HG03064 (cell line): ENCODE measurements around the gene SLC5A10.
"Not testable (repeated sequence)": the region's sequence is repeated elsewhere in the genome, so short reads cannot be mapped to it uniquely, and the experiment has no call there.

Source experiments
- ATAC-seq: cut with Tn5 transposase; IDR thresholded peaks from one replicate; pipeline ENCODE4 v1.9.1; 2021; ENCODE audit warnings: low read depth; ENCODE audit not compliant: unreplicated experiment

Gene SLC5A10

DNA sequence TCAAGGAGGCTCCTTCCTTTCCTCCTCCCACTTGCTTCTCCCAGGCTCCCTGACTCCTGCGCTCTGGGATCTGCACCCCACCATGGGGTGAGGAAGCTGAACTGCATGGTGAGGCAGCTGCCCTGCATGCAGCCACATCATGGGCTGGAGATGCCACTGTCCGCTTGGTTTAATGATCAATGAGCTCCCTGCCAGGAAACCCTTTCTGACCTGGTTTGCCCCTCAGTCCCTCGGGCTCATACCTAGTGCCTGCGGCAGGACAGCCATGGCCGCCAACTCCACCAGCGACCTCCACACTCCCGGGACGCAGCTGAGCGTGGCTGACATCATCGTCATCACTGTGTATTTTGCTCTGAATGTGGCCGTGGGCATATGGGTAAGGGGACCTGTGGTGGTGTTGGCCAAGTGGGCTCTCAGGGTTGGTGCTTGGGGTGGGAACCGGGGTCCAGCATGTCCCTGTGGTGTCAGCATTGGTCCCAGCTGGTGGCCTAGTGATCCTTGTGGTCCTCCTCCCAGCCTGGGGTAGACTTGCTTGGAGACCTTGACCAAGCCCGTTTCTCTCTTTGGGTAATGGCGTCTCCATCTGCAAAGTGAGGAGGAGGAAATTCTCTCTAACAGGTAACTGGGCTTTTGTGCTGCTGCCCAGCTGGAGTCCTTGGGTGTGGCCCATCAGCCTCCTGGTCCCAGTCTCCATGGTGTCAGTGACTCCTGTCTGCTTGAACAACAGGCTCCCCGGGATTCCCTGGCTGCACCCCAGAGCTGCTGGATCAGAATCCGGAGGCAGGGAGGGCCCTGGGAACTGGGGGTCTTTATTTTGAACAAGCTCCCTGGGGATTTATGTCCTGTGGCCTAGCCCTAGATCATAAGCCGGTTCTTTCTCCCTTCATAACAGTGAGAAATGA is at the start of gene SLC5A10:
Gene SLC5A10, plus strand, starts transcription at position 225 of the 902 bp plus-strand sequence. Its CDS starts 41 bp downstream, at position 266.
- no peak for ATAC-seq

DNA sequence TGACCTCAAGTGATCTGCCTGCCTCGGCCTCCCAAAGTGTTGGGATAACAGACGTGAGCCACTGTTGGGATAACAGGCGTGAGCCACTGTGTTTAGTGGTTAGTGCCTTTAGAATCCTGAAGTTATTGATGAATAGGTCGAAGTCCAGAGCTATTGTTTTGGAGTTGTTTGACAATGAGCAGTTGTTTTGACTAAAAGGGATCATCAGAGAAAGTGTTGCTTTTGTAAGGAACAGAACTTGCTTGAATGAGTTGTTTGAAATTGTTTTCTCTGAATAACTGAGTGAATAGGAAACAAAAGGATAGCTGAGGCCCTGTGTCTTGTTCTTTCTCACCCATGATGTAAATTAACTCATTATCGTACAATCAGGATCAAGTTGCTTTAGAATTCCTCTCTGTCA is 47.5 kb upstream of the SLC5A10 start:
- ATAC-seq, result no peak

DNA sequence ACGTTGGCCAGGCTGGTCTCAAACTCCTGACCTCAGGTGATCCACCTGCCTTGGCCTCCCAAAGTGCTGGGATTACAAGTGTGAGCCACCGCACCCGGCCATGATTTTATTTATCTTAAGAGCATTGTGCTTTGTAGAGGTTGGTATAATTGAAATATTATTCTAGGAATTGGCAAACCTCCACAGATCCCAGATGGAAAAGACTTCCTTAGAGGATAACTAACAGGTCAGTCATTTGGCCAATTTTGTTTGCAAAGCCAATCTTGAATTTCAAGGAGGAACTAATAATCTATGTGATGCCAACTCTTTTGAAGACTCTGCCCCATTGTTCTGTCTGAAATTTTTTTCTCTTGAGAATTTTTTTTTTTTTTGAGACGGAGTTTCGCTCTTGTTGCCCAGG is 46.7 kb upstream of the SLC5A10 start:
- ATAC-seq, result no peak

DNA sequence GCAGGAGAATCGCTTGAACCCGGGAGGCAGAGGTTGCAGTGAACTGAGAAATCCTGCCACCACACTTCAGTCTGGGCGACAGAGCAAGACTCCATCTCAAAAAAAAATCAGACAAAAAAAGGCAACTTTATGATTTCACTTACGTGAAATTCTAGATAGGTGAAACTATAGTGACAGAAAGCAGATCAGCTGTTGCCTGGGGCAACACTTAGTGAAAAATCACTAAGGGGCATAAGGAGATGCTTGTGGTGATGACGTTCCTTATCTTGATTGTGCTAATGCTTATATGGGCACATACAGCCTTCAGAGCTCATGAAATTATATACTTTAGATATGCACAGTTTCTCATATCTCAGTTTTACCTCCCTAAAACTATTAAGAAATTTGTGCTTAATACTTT is 41.6 kb upstream of the SLC5A10 start:
- no peak for ATAC-seq

DNA sequence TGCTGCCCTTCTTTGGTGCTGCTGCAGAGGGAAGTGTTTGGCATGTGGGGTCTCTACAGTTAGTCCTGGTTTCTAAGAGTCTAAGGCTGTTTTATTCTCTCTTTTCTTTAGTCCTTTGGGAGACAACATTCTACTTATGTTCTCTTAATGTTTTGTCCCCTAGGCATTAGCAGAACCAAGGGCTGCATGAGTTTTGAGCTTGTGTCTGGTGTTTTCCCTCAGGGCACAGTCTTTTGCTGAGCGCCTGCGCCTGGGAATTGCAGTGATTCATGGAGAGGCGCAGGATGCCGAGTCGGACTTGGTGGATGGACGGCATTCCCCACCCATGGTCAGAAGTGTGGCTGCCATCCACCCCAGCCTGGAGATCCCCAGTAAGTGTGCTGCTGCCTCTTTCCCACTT is 41.1 kb upstream of the SLC5A10 start:
- ATAC-seq, result no peak

DNA sequence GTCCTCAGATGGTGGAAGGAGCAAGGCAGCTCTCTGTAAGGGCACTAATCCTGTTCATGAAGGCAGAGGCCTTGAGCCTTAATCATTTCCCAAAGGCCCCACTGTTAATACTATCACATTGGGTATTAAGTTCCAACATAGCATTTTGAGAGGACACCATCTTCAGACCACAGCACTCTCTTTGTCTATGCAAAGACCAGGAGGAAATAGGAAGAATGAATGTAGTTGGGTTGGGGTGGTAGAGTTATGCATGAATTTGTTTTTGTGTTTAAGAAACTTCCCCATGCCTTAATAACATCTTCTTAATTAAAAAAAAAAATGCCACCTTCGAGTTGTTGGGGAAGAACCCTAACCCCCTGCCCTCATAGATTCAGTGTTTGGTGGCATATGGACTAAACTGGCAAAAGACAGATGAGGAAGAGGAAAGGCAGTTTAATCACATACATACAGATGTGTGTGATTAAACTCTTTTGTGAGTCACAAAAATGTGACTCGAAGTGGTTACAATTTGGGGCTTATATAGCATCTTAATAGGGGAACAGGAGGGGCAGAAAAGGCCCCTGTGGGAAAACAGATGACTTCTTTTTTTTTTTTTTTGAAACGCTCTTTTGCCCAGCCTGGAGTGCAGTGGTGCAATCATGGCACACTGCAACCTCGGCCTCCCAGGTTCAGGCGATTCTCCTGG is 35.0 kb upstream of the SLC5A10 start:
- ATAC-seq, result no peak

DNA sequence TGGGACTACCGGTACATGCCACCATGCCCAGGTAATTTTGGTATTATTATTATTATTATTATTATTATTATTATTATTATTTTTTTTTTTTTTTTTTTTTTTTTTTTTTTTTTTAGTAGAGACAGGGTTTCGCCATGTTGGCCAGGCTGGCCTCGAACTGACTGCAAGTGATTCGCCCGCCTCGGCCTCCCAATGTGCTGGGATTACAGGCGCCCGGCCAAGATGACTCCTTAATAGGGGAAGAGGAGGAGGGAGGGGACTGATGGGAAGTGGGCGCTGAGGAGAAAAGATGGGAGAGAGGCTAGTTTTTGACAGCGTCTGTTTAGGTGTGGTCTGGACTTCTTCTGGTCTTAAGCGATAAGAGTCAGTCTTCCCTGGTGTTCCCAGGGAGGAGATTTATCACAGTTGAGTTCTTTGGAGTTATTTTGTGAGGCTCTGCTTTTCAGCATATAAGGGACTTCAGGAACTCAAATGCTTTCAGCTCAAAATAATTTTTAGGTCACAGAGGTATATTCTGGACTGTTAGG is 34.4 kb upstream of the SLC5A10 start:
- ATAC-seq, result no peak

DNA sequence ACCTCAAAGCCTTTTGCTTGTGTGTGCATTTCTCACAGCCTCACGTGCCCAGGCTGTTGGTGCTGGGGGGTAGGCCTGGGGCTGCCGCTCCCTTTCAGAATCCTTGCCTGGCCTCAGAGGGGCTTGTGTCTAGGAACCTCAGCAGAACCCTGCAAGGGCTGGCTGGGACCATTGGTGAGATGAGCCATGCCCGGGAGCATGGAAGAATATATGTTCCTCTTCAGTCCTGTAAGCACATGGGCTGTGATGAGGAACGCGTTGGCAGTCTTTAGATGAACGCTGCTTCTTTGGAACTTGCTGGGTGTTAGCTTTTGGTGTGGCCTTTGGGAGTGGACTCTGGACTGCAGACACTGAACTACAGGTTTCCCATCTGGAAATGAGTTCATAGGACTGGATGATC is 32.0 kb upstream of the SLC5A10 start:
- ATAC-seq, result no peak

DNA sequence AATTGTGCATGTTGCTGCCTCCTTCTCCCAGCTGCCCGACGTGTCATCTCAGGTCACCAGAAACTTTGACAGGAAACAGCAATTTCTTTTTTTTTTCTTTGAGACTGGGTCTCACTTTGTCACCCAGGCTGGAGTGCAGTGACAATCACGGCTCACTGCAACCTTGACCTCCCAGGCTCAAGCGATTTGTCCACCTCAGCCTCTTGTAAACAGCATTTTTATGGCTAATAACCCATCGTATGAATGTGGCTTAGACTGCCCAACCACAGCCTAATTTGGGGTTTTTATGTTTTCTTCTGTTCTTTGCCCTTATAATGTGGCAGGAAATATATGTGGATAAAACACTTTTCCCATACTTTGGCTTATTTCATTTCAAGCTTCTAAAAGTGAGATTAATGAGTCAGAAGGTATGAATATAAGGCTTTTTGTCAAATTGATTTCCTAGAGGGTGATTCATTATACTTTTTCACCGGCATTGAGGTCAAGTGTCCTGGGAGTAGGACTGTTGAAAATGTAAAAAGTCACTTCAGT is 31.0 kb upstream of the SLC5A10 start:
- no peak for ATAC-seq

DNA sequence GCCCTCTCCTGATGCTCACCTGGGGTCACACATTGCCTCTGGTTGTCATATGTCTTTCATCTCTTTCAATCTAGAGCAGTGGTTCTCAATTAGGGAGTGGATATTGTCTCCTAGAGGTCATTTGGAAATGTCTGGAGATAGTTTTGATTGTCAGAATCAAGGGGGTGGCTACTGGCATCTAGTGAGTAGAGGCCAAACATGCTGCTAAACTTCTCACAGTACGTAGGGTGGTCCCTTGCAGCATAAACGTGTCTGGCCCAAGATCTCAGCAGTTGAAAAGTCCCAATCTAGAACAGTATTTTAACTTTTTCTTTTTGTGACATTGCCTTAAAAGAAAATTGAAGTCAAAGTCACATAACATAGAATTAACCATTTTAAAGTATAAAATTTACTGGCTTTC is 30.5 kb upstream of the SLC5A10 start:
- ATAC-seq, result no peak

DNA sequence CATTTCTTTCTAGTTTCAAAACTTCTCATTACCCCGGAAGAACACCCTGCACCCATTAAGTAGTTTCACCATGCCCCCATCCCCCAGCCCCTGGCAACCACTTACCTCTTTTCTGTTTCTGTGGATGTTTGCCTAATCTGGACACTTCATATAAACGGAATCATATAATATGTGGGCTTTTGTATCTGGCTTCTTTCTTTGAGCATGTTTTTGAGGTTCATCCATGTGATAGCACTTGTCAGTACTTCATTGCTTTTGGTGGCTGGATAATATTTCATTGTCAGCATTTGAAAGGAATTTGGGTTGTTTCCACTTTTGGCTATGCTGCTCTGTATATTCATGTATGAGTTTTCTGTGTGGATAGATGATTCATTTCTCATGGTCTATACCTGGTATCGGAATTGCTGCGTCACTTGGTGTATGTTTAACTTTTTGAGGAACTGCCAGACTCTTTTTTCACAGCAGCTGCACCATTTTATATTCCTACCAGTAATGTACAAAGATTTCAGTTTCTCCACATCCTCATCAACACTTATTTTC is 30.0 kb upstream of the SLC5A10 start:
- ATAC-seq, result no peak

DNA sequence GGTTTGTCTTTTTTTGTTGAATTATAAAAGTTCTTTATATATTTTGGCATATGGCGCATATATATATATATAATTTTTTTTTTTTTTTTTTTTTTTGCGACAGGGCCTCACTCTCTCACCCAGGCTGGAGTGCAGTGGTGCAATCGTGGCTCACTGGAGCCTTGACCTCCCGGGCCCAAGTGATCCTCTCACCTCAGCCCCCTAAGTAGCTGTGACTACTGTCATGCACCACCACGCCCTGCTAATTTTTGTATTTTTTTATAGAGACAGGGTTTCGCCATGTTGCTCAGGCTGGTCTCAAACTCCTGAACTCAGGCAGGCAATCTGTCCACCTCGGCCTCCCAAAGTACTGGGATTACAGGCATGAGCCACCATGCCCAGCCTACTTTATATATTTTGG is 29.4 kb upstream of the SLC5A10 start:
- not testable (repeated sequence) for ATAC-seq

DNA sequence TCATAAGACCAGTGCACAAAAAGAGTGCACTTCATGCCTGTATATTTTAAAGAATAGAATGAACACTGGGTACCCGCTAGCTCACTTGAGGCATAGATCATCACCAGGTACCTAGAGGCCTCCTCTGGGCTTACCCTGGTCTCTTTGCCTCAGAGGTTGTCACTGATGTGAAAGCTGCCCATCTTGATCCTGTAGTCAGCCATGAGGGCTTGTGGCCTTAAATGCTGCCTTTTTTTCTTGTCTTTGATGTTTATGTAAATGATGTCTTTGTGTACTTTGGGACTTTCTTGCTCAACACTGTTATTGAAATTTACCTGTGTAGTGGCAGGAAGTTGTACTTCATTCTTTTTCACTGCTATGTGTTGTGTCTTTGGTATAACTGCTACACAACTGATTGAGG is 26.8 kb upstream of the SLC5A10 start:
- no peak for ATAC-seq

DNA sequence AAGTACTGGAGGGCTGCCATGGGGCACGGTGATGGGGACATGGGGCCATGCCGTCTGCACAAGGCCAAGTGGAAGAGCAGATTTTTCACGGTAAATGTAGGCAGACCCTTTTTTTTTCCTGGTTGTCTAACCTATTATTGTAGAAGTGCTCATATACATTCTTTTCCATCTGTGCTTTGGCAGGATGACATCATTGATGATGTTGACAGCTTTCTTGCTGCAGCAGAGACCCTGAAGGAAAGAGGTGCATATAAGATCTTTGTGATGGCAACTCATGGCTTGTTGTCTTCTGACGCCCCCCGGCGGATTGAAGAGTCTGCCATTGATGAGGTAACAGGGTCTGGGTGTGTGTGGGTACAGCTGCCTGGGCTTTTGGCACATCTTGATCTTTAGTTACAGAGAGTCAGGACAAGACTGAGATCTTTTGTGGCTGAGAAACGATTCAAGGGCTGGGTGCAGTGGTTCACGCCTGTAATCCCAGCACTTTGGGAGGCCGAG is 23.3 kb upstream of the SLC5A10 start:
- ATAC-seq, result no peak

DNA sequence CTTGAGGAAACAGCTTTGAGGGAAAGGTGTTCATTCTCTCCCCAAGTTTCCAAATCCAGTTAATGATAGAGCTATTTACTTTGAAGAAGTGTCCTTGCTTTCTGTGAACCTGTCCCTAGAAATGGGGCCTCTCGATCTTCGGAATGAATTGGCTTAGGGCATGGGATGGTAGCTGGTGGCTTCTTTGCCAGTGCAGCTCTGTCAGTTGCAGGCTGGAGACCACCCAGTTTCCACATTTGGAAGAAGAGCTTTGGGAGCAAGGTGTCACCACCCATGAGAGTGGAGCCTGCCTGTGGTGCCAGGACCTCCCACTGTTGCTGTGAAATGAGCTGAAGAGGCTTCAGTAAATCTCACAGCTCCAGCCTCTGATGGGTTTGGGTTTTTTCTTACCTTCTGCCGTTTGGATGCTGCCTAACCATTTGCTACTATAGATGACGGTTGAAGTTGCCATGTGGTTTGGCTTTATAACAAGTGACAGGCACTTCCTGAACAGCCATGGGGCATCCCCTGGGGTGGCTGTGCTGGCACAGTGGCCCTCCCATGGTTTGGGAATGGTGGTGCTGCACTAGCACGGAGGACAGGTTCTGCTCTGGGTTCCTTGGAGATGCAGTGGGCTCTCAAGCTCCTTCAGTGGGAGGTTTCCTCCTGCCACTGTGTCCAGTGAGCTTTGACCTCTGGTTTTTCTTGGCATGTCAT is 19.5 kb upstream of the SLC5A10 start:
- ATAC-seq, result no peak

DNA sequence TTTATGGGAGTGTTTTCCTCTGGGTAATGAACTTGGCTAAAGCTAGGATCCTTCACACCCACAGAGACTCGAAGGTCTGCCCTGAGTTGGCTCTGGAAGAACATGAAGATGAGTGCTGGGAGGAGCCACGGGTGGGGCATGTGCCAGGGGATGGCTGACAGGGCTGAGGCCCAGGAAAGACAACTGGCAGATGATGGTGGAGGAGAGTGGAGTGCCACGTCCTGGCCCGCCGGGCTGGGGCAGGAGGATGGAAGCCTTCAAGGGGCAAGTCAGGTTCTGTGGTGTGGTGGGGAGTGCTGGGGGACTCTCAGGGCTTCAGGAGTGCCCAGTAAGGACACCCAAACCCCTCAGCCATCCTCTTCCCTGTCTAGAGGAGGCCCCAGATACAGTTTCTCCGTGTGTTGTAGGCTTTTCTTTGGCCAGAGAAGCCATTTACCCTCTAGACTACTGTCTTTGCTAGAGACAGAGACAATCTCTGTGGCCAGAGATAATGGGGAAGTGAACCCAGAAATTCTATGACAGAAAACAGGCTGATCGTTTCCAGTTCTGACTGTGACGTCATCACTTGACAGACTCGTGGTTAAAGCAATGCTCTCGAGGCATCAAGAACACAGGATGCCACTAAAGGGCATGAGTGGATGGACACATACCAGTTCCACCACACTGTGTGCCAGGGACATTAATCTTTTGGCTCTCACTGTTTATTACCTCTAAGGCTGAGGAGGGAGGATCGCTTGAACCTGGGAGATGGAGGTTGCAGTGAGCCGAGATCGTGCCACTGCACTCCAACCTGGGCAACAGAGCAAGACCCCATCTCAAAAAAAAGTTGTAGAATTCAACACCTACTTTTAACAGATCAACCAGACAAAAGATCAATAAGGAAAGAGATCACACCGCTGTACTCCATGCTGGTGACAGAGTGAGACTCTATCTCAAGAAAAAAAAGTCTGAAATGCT is 18.6 kb upstream of the SLC5A10 start:
- no peak for ATAC-seq

DNA sequence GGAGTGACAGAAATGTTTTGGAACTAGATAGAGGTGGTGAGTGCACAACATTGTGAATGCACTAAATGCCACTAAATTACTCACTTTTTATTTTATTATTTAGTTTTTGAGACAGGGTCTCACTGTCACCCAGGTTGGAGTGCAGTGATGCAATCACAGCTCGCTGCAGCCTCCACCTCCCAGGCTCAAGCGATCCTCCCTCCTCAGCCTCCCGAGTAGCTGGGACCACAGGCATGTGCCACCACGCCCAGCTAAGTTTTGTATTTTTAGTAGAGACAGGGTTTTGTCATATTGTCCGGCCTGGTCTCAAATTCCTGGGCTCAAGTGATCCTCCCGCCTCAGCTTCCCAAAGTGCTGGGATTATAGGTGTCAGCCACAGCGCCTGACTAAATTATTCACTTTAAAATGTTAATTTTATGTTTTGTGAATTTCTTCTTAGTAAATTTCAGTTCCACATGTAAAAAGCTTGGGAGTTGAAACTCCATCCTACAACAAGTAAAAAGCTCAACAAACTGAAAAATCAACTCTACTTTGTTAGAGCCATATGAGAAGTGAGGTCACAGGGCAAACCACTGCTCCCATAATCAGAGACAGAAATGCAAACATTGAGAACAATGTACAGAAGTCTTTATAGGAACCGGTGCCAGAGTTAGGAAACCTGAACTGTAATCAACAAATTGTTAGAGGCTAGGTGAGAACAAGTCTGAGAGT is 13.8 kb upstream of the SLC5A10 start:
- ATAC-seq, result no peak

DNA sequence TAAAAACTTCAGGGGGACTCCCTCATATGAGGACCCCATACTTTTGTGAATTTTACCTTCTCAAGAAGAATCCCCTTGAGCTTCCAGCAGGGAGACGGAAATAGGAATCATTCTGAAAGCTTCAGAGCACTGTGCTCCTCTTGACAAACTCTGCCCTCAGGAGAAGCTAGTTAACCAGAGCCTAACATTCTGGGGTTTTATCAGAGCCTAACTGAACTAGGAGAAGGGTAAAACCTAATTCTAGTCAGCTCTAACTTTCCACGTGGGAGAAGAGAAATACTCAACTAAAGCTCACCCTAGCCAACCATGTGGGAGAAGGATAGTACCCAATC is 13.3 kb upstream of the SLC5A10 start:
- ATAC-seq, result no peak

DNA sequence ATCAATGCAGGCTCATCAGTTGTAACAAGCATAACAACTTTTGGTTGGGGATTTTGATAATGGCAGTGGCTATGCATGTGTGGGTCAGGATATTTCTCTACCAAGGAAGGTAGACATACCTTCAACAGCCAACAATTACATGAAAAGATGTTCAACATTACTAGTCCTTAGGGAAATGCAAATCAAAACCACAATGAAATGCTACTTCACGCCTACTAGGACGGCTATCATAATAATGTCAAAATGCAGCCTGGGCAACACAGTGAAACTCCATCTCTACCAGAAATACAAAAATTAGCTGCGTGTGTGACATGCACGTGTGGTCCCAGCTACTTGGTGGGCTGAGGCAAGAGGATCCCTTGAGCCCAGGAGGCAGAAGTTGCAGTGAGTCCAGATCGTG is 7.3 kb upstream of the SLC5A10 start:
- no peak for ATAC-seq
